WERI-Rb-1 (cell line): Measurements from ENCODE around the gene HSPA12B.

Source experiments
- DNase-seq: peaks from one replicate; pipeline ENCODE4 v3.0.0-alpha.2; 2020
- H3K27ac ChIP-seq: fragments of 250-450 bp; sonication (Bioruptor Pico); 2 replicates; pipeline ENCODE4 v1.5.1; 2020; ENCODE audit warnings: mild to moderate bottlenecking, moderate library complexity
- H3K27me3 ChIP-seq: fragments of 250-450 bp; sonication (Bioruptor Pico); 2 replicates; pipeline ENCODE4 v1.5.1; 2021; ENCODE audit warnings: mild to moderate bottlenecking, low read depth, moderate library complexity; ENCODE audit not compliant: insufficient read depth, severe bottlenecking
- H3K36me3 ChIP-seq: fragments of 250-450 bp; sonication (Bioruptor Pico); 2 replicates; pipeline ENCODE4 v1.5.1; 2020; ENCODE audit warnings: mild to moderate bottlenecking, moderate library complexity
- H3K4me3 ChIP-seq: 2 replicates; pipeline ENCODE4 v1.5.1; 2011; ENCODE audit warnings: low read depth, mild to moderate bottlenecking, control low read depth, low read length
- H3K9me3 ChIP-seq: fragments of 250-450 bp; sonication (Bioruptor Pico); 2 replicates; pipeline ENCODE4 v1.5.1; 2021; ENCODE audit warnings: mild to moderate bottlenecking, moderate library complexity; ENCODE audit not compliant: severe bottlenecking
- TF ChIP-seq, protein P1 (sequence below): IDR thresholded peaks from 2 replicates; pipeline ENCODE4 v1.5.1; 2011; ENCODE audit warnings: low read depth, mild to moderate bottlenecking, control low read depth, inconsistent platforms, low read length

Gene HSPA12B

GRCh38 chr20:3728354-3728753 lies 4.1 kb upstream of the HSPA12B start:
- no peaks in the 10 kb centered on the region for H3K27me3 ChIP-seq
- H3K4me3 ChIP-seq = no peak overlapping the region
- H3K27ac ChIP-seq = no peak overlapping the region
- H3K9me3 ChIP-seq = no peaks in the 10 kb centered on the region
- TF ChIP-seq, protein P1, sequence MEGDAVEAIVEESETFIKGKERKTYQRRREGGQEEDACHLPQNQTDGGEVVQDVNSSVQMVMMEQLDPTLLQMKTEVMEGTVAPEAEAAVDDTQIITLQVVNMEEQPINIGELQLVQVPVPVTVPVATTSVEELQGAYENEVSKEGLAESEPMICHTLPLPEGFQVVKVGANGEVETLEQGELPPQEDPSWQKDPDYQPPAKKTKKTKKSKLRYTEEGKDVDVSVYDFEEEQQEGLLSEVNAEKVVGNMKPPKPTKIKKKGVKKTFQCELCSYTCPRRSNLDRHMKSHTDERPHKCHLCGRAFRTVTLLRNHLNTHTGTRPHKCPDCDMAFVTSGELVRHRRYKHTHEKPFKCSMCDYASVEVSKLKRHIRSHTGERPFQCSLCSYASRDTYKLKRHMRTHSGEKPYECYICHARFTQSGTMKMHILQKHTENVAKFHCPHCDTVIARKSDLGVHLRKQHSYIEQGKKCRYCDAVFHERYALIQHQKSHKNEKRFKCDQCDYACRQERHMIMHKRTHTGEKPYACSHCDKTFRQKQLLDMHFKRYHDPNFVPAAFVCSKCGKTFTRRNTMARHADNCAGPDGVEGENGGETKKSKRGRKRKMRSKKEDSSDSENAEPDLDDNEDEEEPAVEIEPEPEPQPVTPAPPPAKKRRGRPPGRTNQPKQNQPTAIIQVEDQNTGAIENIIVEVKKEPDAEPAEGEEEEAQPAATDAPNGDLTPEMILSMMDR = no peak
- DNase-seq = no peak
- no peaks in the 10 kb centered on the region for H3K36me3 ChIP-seq

- no peaks in the 10 kb centered on the region for H3K27me3 ChIP-seq
- TF ChIP-seq, protein P1 = no peak
- H3K4me3 ChIP-seq = no peak overlapping the region
- no peak overlapping the region for H3K27ac ChIP-seq
- no peak for DNase-seq
- no peaks in the 10 kb centered on the region for H3K9me3 ChIP-seq
- no peaks in the 10 kb centered on the region for H3K36me3 ChIP-seq
Observed at GRCh38 chr20:3728876-3729275, 3.6 kb upstream of the HSPA12B start.

DNA sequence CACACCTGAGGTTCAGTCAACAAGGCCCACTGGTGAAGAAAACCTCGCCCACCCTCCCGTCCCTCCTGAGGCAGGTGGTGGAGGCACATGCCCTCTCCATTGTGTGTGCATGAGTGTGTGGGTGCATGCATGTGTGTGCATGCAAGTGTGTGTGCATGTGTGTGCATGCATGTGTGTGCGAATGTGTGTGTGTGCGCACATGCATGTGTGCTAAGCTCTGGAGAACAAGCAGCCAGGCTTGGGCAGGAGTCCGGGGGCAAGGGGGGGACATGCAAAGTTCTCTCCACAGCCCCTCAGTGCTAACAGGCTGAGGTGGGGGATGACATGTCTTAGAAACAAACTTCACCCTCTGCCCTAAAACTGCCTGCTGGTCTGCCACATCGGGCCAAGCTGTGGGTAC lies 3.1 kb upstream of the HSPA12B start:
- no peaks in the 10 kb centered on the region for H3K9me3 ChIP-seq
- DNase-seq = no peak
- H3K27me3 ChIP-seq = no peaks in the 10 kb centered on the region
- no peak overlapping the region for H3K27ac ChIP-seq
- TF ChIP-seq, protein P1 = no peak
- H3K36me3 ChIP-seq = no peaks in the 10 kb centered on the region
- no peak overlapping the region for H3K4me3 ChIP-seq

DNA sequence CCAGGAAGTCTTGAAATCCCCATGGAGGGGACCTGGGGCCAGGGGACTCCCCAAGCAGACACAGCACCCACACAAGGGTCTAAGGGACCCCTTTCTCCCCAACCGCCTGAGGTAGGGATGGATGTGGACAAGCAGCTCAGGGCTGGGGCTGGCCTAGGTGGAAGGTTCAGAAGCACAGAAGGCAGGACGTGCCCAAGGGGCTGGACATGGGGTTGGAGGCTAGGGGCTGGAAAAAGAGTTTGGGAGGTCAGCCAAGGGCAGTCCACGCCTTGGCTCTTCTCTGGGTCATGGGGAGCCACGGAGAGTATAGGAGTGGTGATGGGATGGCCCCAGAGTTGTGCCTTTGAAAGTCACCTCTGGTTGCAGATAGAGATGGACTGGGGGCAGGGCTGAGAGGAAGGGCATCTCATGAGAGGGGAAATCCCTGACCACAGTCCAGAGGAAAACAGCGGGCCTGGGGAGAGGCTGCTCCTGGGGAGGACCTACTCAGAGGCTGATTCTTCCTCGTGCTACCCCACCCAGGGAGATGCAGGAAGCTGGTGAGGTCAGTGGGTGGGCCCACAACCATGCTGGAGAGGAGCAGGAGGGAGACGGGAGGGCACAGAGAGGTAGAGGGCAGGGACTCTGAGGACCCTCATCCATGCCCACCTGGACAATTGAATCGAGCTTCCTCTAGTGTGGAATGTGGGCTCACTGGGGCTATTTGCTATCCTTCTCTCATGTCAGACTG lies 2.5 kb upstream of the HSPA12B start:
- no peak for DNase-seq
- TF ChIP-seq, protein P1 = no peak
- no peak overlapping the region for H3K27ac ChIP-seq
- no peaks in the 10 kb centered on the region for H3K27me3 ChIP-seq
- no peaks in the 10 kb centered on the region for H3K9me3 ChIP-seq
- H3K4me3 ChIP-seq = no peak overlapping the region
- no peaks in the 10 kb centered on the region for H3K36me3 ChIP-seq

DNA sequence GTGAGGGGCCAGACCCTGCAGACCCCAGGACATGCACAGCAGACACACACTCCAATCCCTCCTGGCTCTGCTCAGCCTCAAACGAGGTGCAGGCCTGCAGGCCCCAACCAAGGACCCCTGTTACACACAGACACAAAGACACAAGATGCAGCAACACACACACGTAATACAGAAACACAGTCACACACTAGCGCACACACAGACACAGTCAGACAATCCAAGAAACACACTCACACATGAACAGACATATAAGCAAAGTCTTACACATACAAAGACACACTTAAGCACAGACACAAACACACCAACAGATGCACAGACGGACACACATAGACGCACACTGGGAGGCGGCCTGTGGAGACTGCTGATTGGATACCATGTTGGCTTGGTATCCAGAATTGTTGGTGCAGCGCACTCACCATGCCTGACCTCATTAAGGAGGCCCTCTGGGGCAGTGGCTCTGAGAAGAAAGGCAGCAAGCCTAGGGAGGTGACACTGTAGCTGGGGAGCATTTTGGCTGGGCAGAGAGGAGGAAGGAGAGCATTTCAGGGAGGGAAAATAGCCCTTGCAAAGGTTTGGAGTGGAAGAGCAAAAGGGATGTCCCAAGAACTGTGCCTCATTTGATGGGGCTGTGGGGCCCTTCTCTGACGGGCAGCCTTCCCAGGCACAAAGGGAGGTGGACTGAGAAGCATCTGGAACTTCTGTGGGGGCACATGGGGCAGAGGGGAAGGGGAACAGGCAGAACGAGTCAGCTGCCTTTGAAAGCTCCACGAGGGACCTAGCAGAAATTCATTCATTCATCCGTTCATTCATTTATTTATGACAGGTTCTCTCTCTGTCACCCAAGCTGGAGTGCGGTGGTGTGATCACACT lies 1.4 kb upstream of the HSPA12B start:
- H3K9me3 ChIP-seq = no peaks in the 10 kb centered on the region
- H3K27me3 ChIP-seq = no peaks in the 10 kb centered on the region
- H3K36me3 ChIP-seq = no peaks in the 10 kb centered on the region
- TF ChIP-seq, protein P1 = no peak
- H3K27ac ChIP-seq = no peak overlapping the region
- DNase-seq = no peak
- H3K4me3 ChIP-seq = no peak overlapping the region
